Fibroblast of lung (primary cell): ENCODE measurements around the gene PDS5B. TPM values are rescaled to one million over a fixed set of nuclear protein-coding genes. Genes with fewer than 3 reads are reported as not detected.
A peak's percentile ranks its signal among the peaks of the same experiment; 100 is the strongest.

Experiments
- DNase-seq, 2 donors: peaks; one replicate each; pipeline versions ENCODE4 v3.0.0 to v3.0.0-alpha.2; 2010; ENCODE audit warnings: low read depth in 2 of 2
- H2AFZ ChIP-seq: 2 replicates; pipeline ENCODE4 v1.5.1; 2012; ENCODE audit warnings: low read length, control low read depth, inconsistent platforms
- H3K27ac ChIP-seq: 2 replicates; pipeline ENCODE4 v1.5.1; 2011; ENCODE audit warnings: low read length, control low read depth; ENCODE audit not compliant: insufficient read depth
- H3K27me3 ChIP-seq: 2 replicates; pipeline ENCODE4 v1.5.1; 2011; ENCODE audit warnings: mild to moderate bottlenecking, low read length; ENCODE audit not compliant: control insufficient read depth, insufficient read depth
- H3K36me3 ChIP-seq: 2 replicates; pipeline ENCODE4 v1.5.1; 2011; ENCODE audit warnings: low read length; ENCODE audit not compliant: control insufficient read depth, insufficient read depth
- H3K4me1 ChIP-seq: 2 replicates; pipeline ENCODE4 v1.5.1; 2011; ENCODE audit warnings: low read length; ENCODE audit not compliant: control insufficient read depth, insufficient read depth; ENCODE audit errors: extremely low read depth
- H3K4me2 ChIP-seq: 2 replicates; pipeline ENCODE4 v1.5.1; 2011; ENCODE audit warnings: low read length, control low read depth; ENCODE audit not compliant: insufficient read depth; ENCODE audit errors: extremely low read depth
- H3K4me3 ChIP-seq, 4 experiments: fragments of 200-600 bp in 1 of 4; sonication (generic) in 1 of 4; replicated peaks in 1 of 4; 2 replicates each; pipeline ENCODE4 v1.5.1; 2011 to 2016; ENCODE audit warnings: low read length in 4 of 4, low read depth in 3 of 4, mild to moderate bottlenecking in 3 of 4, control low read depth in 2 of 4, inconsistent platforms in 1 of 4, mixed read lengths in 1 of 4; ENCODE audit not compliant: insufficient read depth in 1 of 4; ENCODE audit errors: control extremely low read depth in 1 of 4
- H3K79me2 ChIP-seq: 2 replicates; pipeline ENCODE4 v1.5.1; 2012; ENCODE audit warnings: mild to moderate bottlenecking, low read length, inconsistent platforms; ENCODE audit not compliant: control insufficient read depth, insufficient read depth
- H3K9ac ChIP-seq: 2 replicates; pipeline ENCODE4 v1.5.1; 2011; ENCODE audit warnings: mild to moderate bottlenecking, low read length, control low read depth; ENCODE audit not compliant: insufficient read depth
- H3K9me3 ChIP-seq: 2 replicates; pipeline ENCODE4 v1.5.1; 2012; ENCODE audit warnings: low read depth, low read length; ENCODE audit not compliant: control insufficient read depth, insufficient read depth
- H4K20me1 ChIP-seq: 2 replicates; pipeline ENCODE4 v1.5.1; 2011; ENCODE audit warnings: low read length; ENCODE audit not compliant: control insufficient read depth, insufficient read depth; ENCODE audit errors: extremely low read depth
- EZH2 ChIP-seq: IDR thresholded peaks from 2 replicates; pipeline ENCODE4 v1.5.1; 2012; ENCODE audit warnings: low read length, control low read depth, mild to moderate bottlenecking; ENCODE audit errors: missing control alignments
- polyA plus RNA-seq, 2 donors: library from polyadenylated mRNA; depleted of rRNA in 1 of 2; stranded (reverse) in 1 of 2; unstranded in 1 of 2; fragments of >200 nt; gene quantifications; 2 replicates each; pipeline ENCODE4 v1.2.1, GENCODE V29; 2011 to 2012; ENCODE audit warnings: missing spikeins in 1 of 2
- total RNA-seq: library from RNA; depleted of rRNA; stranded (reverse); fragments of >200 nt; gene quantifications from 2 replicates; pipeline ENCODE4 v1.2.1, GENCODE V29; 2014
- TF ChIP-seq, protein P1 (sequence below), 2 donors: IDR thresholded peaks in 1 of 2; conservative IDR thresholded peaks in 1 of 2; 1 replicate in 1 of 2; 2 replicates in 1 of 2; pipeline ENCODE4 v1.5.1; 2011 to 2012; ENCODE audit warnings: low read length in 2 of 2, control low read depth in 1 of 2, inconsistent platforms in 1 of 2, low read depth in 1 of 2, mild to moderate bottlenecking in 1 of 2

PDS5B gene
- total and polyA plus RNA-seq, 2 donors (not counting 1 experiment from before 2014, with no cell fraction given): 18.6 to 25.6 TPM

DNA sequence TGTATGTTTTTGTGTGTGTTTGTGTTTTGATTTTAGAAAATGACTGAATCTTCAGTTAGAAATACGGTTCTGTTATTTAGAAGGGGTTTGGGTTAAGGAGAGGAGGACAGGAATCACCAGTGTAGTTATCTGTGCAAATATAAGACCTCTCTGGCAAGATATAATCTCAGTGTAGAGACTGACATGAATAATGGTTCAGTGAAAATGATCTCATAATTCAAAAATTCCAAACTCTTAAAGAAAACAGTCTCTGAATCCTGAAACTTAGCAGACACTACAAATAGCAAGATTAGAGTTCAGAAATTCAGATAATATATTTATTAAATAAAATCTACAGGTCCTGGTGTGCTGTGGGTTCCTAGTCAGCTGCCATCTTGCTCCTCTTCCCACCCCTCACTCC lies 73.5 kb downstream of the PDS5B start:
- Histone ChIP-seq H3K9me3 (no peaks in the 10 kb centered on the region), H3K27ac (no peak overlapping the region), H3K9ac (no peak overlapping the region), H3K36me3 (peaks cover 2% of the 10 kb centered on the region), H3K79me2 (peaks cover 6% of the 10 kb centered on the region), H3K4me2 (no peak overlapping the region), H2AFZ (no peak overlapping the region), H3K4me1 (peaks cover 9% of the 10 kb centered on the region), H3K27me3 (no peaks in the 10 kb centered on the region), H3K4me3 (no peak overlapping the region), H4K20me1 (no peaks in the 10 kb centered on the region)
- peak in 1 of 2 donors; percentile 54 for DNase-seq
- TF ChIP-seq, protein P1, sequence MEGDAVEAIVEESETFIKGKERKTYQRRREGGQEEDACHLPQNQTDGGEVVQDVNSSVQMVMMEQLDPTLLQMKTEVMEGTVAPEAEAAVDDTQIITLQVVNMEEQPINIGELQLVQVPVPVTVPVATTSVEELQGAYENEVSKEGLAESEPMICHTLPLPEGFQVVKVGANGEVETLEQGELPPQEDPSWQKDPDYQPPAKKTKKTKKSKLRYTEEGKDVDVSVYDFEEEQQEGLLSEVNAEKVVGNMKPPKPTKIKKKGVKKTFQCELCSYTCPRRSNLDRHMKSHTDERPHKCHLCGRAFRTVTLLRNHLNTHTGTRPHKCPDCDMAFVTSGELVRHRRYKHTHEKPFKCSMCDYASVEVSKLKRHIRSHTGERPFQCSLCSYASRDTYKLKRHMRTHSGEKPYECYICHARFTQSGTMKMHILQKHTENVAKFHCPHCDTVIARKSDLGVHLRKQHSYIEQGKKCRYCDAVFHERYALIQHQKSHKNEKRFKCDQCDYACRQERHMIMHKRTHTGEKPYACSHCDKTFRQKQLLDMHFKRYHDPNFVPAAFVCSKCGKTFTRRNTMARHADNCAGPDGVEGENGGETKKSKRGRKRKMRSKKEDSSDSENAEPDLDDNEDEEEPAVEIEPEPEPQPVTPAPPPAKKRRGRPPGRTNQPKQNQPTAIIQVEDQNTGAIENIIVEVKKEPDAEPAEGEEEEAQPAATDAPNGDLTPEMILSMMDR (conservative IDR thresholded peaks at IDR 0.05 in 1 of 2, IDR thresholded peaks at IDR 0.05 in 1 of 2; ENCODE audit: low read depth in 1 of 2, low read length in 2 of 2): no peak

DNA sequence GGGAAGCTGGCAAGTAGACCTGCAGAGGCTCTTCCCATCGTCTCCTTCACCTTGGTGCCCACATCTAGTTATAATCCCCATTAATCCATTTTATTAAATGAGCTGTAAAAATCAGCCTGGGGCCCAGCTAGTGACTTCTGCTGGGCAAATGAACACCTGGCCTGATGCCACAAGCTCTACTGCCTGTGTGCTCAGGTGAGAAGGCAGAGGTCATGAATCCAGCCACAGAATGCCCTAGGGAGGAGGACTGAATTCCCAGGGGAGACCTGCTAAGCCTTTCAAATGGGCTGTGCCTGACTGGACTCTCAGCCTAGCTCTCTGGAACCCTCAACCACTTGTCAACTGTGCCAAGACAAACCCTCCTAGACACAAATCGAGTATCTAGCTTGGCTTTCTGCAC lies 74.0 kb downstream of the PDS5B start:
- TF ChIP-seq, protein P1 (conservative IDR thresholded peaks at IDR 0.05 in 1 of 2, IDR thresholded peaks at IDR 0.05 in 1 of 2; ENCODE audit: low read depth in 1 of 2, low read length in 2 of 2): no peak
- Histone ChIP-seq H3K9ac (no peak overlapping the region), H3K4me3 (no peak overlapping the region), H3K27ac (no peak overlapping the region), H4K20me1 (no peaks in the 10 kb centered on the region), H3K4me1 (peaks cover 9% of the 10 kb centered on the region), H2AFZ (no peak overlapping the region), H3K4me2 (no peak overlapping the region), H3K27me3 (no peaks in the 10 kb centered on the region), H3K36me3 (peaks cover 2% of the 10 kb centered on the region), H3K9me3 (no peaks in the 10 kb centered on the region), H3K79me2 (peaks cover 6% of the 10 kb centered on the region)
- peak in 1 of 2 donors; percentile 0 for DNase-seq

DNA sequence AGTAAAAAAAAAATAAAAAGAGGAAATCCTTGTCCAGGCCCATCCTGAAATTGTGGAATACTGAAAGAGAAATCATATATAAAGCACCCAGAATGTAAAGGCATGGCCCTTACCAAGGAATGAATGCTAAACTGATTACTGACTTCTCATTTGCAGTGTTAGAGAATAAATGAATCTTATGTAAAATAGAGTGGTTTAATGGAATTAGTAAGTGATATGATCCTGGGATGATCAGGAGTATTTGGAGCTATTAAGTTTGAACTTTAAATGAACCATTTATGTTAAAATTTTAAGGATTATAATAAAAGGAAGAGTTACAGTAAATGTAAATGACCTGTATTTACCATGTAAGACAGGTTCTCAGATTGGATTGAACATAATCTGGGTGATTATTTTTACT lies 75.4 kb downstream of the PDS5B start:
- Histone ChIP-seq H3K27ac (no peak overlapping the region), H3K36me3 (peaks cover 2% of the 10 kb centered on the region), H3K9me3 (no peaks in the 10 kb centered on the region), H3K4me1 (peaks cover 9% of the 10 kb centered on the region), H3K9ac (no peak overlapping the region), H3K4me2 (no peak overlapping the region), H3K27me3 (no peaks in the 10 kb centered on the region), H3K4me3 (no peak overlapping the region), H3K79me2 (peaks cover 4% of the 10 kb centered on the region), H2AFZ (no peak overlapping the region), H4K20me1 (no peaks in the 10 kb centered on the region)
- no peak for DNase-seq
- TF ChIP-seq, protein P1 (conservative IDR thresholded peaks at IDR 0.05 in 1 of 2, IDR thresholded peaks at IDR 0.05 in 1 of 2; ENCODE audit: low read depth in 1 of 2, low read length in 2 of 2): no peak
- no peak for TF ChIP-seq EZH2
